Ishikawa (cell line): ENCODE results near the gene RELN.

Source experiments
- CEBPB ChIP-seq: IDR thresholded peaks from 2 replicates; pipeline ENCODE4 v1.6.1; 2012
- CREB1 ChIP-seq: IDR thresholded peaks from 2 replicates; pipeline ENCODE4 v1.6.1; 2012; ENCODE audit warnings: low read depth
- EGR1 ChIP-seq: IDR thresholded peaks from 2 replicates; pipeline ENCODE4 v1.6.1; 2012
- EP300 ChIP-seq: IDR thresholded peaks from 2 replicates; pipeline ENCODE4 v1.6.1; 2012; ENCODE audit warnings: borderline replicate concordance
- MAX ChIP-seq: IDR thresholded peaks from 2 replicates; pipeline ENCODE4 v1.6.1; 2012
- NFIC ChIP-seq: IDR thresholded peaks from 2 replicates; pipeline ENCODE4 v1.6.1; 2012
- RAD21 ChIP-seq: IDR thresholded peaks from 2 replicates; pipeline ENCODE4 v1.6.1; 2012; ENCODE audit warnings: low read depth
- REST ChIP-seq: IDR thresholded peaks from 2 replicates; pipeline ENCODE4 v1.6.1; 2012; ENCODE audit warnings: low read depth, mild to moderate bottlenecking
- TAF1 ChIP-seq: IDR thresholded peaks from 2 replicates; pipeline ENCODE4 v1.6.1; 2012; ENCODE audit warnings: low read depth, mild to moderate bottlenecking
- TCF12 ChIP-seq: IDR thresholded peaks from 2 replicates; pipeline ENCODE4 v1.6.1; 2012; ENCODE audit warnings: low read depth
- TEAD4 ChIP-seq: IDR thresholded peaks from 2 replicates; pipeline ENCODE4 v1.6.1; 2012
- YY1 ChIP-seq: IDR thresholded peaks from 2 replicates; pipeline ENCODE4 v1.6.1; 2012; ENCODE audit warnings: low read depth
- ZBTB7A ChIP-seq: IDR thresholded peaks from 2 replicates; pipeline ENCODE4 v1.6.1; 2012; ENCODE audit warnings: low read depth

GRCh38 chr7:103855671-103856070, 133.8 kb downstream of the RELN start:
- TF ChIP-seq TEAD4 (no peak), TAF1 (no peak), EP300 (no peak), MAX (no peak), TCF12 (no peak), CEBPB (no peak), EGR1 (no peak), RAD21 (no peak), REST (no peak), YY1 (no peak), ZBTB7A (no peak), NFIC (no peak), CREB1 (no peak)
